Neural progenitor cell (in vitro differentiated cells): ENCODE results near the gene SREBF1. TPM values are rescaled to one million over a fixed set of nuclear protein-coding genes. Genes with fewer than 3 reads are reported as not detected.

Source experiments
- DNase-seq: peaks from one replicate; pipeline ENCODE4 v3.0.0-alpha.2; 2016; ENCODE audit warnings: low spot score
- H2AFZ ChIP-seq: fragments of 200-600 bp; sonication (generic); replicated peaks from 2 replicates; pipeline ENCODE4 v1.6.1; 2016; ENCODE audit warnings: antibody characterized with exemption
- H3F3A ChIP-seq: fragments of 200-600 bp; sonication (generic); 2 replicates; pipeline ENCODE4 v1.6.1; 2016; ENCODE audit warnings: antibody characterized with exemption, low read depth
- H3K27ac ChIP-seq: fragments of 200-600 bp; sonication (generic); 2 replicates; pipeline ENCODE4 v1.5.1; 2016; ENCODE audit warnings: mild to moderate bottlenecking
- H3K27me3 ChIP-seq: fragments of 200-600 bp; sonication (generic); 2 replicates; pipeline ENCODE4 v1.6.1; 2016; ENCODE audit warnings: mild to moderate bottlenecking, moderate library complexity
- H3K36me3 ChIP-seq: fragments of 200-600 bp; sonication (generic); 2 replicates; pipeline ENCODE4 v1.5.1; 2016
- H3K4me1 ChIP-seq: fragments of 200-600 bp; sonication (generic); 2 replicates; pipeline ENCODE4 v1.6.1; 2016; ENCODE audit warnings: mixed run types
- H3K4me2 ChIP-seq: fragments of 200-600 bp; sonication (generic); 2 replicates; pipeline ENCODE4 v1.6.1; 2016
- H3K4me3 ChIP-seq: fragments of 200-600 bp; sonication (generic); 2 replicates; pipeline ENCODE4 v1.5.1; 2016
- H3K79me2 ChIP-seq: fragments of 200-600 bp; sonication (generic); 2 replicates; pipeline ENCODE4 v1.6.1; 2016; ENCODE audit warnings: low read depth
- H3K9ac ChIP-seq: fragments of 200-600 bp; sonication (generic); 2 replicates; pipeline ENCODE4 v1.6.1; 2016
- H3K9me3 ChIP-seq: fragments of 200-600 bp; sonication (generic); 2 replicates; pipeline ENCODE4 v1.5.1; 2016; ENCODE audit warnings: low read depth
- H4K20me1 ChIP-seq: fragments of 200-600 bp; sonication (generic); 2 replicates; pipeline ENCODE4 v1.6.1; 2016; ENCODE audit warnings: low read depth
- H3K27ac Mint-ChIP-seq: 3 replicates; pipeline ENCODE4 v1.8.0; 2021; ENCODE audit warnings: mixed read lengths
- H3K27me3 Mint-ChIP-seq: 2 replicates; pipeline ENCODE4 v1.8.0; 2022; ENCODE audit warnings: low read depth, mild to moderate bottlenecking, inconsistent platforms, moderate library complexity, mixed read lengths; ENCODE audit not compliant: insufficient read depth
- H3K36me3 Mint-ChIP-seq: 3 replicates; pipeline ENCODE4 v1.8.0; 2021; ENCODE audit warnings: mixed read lengths
- H3K4me1 Mint-ChIP-seq: 3 replicates; pipeline ENCODE4 v1.8.0; 2021; ENCODE audit warnings: mixed read lengths
- H3K4me3 Mint-ChIP-seq: 3 replicates; pipeline ENCODE4 v1.8.0; 2021; ENCODE audit warnings: mild to moderate bottlenecking, moderate library complexity, mixed read lengths
- H3K9me3 Mint-ChIP-seq: 3 replicates; pipeline ENCODE4 v1.8.0; 2020; ENCODE audit warnings: mixed read lengths
- EZH2 ChIP-seq: fragments of 200-600 bp; sonication (generic); IDR thresholded peaks from 2 replicates; pipeline ENCODE4 v1.6.1; 2017; ENCODE audit warnings: antibody characterized with exemption, mild to moderate bottlenecking, moderate library complexity
- EZH2phosphoT487 ChIP-seq: fragments of 200-600 bp; sonication (generic); IDR thresholded peaks from 2 replicates; pipeline ENCODE4 v1.6.1; 2017; ENCODE audit warnings: antibody characterized with exemption
- total RNA-seq: library from RNA; depleted of rRNA; stranded (reverse); fragments of >200 nt; gene quantifications from 2 replicates; pipeline ENCODE4 v1.2.3, GENCODE V29; 2015; ENCODE audit warnings: low replicate concordance
- TF ChIP-seq, protein P1 (sequence below): fragments of 200-600 bp; sonication (generic); IDR thresholded peaks from 2 replicates; pipeline ENCODE4 v1.5.1; 2017; ENCODE audit warnings: antibody characterized with exemption, mild to moderate bottlenecking

The SREBF1 gene
- total RNA-seq, 1 donor from 2014 or later, result 12.7 TPM

DNA sequence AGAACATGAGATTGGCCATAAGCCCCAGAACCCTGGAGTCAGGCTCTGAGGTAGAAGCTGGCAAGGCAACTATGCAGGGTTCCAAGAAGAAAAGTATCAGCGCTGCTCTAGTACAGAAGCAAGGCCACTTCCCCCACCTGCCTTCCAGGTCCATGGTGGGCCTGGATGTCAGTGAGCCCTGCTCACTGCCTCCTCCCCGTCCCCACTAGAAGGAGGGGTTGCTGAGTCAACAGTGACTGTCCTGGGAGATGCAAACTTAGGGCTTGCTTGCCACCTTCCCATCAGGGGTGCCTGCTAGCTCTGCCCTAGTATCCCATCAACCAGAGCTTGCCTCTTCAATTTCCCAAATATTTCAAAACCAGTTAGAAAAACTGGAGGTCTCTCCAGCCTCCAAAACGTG, 29.6 kb upstream of the SREBF1 start:
- H3K27ac ChIP-seq, result no peak overlapping the region
- H3K36me3 ChIP-seq, result no peaks in the 10 kb centered on the region
- DNase-seq, result no peak
- peaks cover 20% of the 10 kb centered on the region for H3K4me1 ChIP-seq
- no peak overlapping the region for H3K9ac ChIP-seq
- H3K4me2 ChIP-seq, result no peak overlapping the region
- Mint-ChIP-seq H3K4me3 (peak overlapping the region; percentile 38), H3K27ac (no peak overlapping the region), H3K9me3 (no peaks in the 10 kb centered on the region), H3K36me3 (peaks cover 5% of the 10 kb centered on the region), H3K27me3 (peaks cover 8% of the 10 kb centered on the region), H3K4me1 (peaks cover 55% of the 10 kb centered on the region)
- peaks cover 24% of the 10 kb centered on the region for H3F3A ChIP-seq
- no peaks in the 10 kb centered on the region for H3K79me2 ChIP-seq
- H3K4me3 ChIP-seq, result no peak overlapping the region
- H2AFZ ChIP-seq, result no peak overlapping the region
- TF ChIP-seq EZH2, result no peak
- TF ChIP-seq EZH2phosphoT487, result no peak
- TF ChIP-seq, protein P1, sequence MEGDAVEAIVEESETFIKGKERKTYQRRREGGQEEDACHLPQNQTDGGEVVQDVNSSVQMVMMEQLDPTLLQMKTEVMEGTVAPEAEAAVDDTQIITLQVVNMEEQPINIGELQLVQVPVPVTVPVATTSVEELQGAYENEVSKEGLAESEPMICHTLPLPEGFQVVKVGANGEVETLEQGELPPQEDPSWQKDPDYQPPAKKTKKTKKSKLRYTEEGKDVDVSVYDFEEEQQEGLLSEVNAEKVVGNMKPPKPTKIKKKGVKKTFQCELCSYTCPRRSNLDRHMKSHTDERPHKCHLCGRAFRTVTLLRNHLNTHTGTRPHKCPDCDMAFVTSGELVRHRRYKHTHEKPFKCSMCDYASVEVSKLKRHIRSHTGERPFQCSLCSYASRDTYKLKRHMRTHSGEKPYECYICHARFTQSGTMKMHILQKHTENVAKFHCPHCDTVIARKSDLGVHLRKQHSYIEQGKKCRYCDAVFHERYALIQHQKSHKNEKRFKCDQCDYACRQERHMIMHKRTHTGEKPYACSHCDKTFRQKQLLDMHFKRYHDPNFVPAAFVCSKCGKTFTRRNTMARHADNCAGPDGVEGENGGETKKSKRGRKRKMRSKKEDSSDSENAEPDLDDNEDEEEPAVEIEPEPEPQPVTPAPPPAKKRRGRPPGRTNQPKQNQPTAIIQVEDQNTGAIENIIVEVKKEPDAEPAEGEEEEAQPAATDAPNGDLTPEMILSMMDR, result no peak
- H3K27me3 ChIP-seq, result peaks cover 56% of the 10 kb centered on the region
- peaks cover 10% of the 10 kb centered on the region for H4K20me1 ChIP-seq
- H3K9me3 ChIP-seq, result no peaks in the 10 kb centered on the region

DNA sequence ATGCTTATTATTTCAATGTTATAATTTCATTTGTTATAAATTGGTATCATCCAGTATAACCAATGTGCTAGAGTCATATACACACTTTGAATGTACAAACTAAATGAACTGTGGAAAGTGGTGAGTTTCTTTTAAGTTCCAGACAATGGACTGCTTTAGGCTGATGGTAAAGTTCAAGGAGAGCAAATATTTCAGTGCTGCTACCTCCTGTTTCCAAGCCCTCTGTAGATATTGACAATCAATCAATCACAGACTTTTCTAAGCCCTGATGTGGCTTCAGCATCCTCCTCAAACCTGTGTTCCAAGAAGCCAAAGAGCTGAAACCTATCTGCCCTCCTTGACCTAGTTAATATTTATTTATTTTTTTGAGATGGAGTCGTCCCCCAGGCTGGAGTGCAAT, 28.2 kb upstream of the SREBF1 start:
- H3K9me3 ChIP-seq, result no peaks in the 10 kb centered on the region
- Mint-ChIP-seq H3K27me3 (peaks cover 10% of the 10 kb centered on the region), H3K36me3 (peaks cover 5% of the 10 kb centered on the region), H3K9me3 (no peaks in the 10 kb centered on the region), H3K27ac (no peak overlapping the region), H3K4me3 (no peak overlapping the region), H3K4me1 (peaks cover 53% of the 10 kb centered on the region)
- H3K4me3 ChIP-seq, result no peak overlapping the region
- H3K27ac ChIP-seq, result no peak overlapping the region
- TF ChIP-seq EZH2phosphoT487 (no peak), EZH2 (no peak)
- TF ChIP-seq, protein P1, result no peak
- H3K4me1 ChIP-seq, result peaks cover 20% of the 10 kb centered on the region
- no peak overlapping the region for H2AFZ ChIP-seq
- no peaks in the 10 kb centered on the region for H3K79me2 ChIP-seq
- no peak overlapping the region for H3K9ac ChIP-seq
- H3F3A ChIP-seq, result peaks cover 23% of the 10 kb centered on the region
- no peaks in the 10 kb centered on the region for H3K36me3 ChIP-seq
- no peak overlapping the region for H3K4me2 ChIP-seq
- H3K27me3 ChIP-seq, result peaks cover 42% of the 10 kb centered on the region
- DNase-seq, result no peak
- peaks cover 10% of the 10 kb centered on the region for H4K20me1 ChIP-seq

DNA sequence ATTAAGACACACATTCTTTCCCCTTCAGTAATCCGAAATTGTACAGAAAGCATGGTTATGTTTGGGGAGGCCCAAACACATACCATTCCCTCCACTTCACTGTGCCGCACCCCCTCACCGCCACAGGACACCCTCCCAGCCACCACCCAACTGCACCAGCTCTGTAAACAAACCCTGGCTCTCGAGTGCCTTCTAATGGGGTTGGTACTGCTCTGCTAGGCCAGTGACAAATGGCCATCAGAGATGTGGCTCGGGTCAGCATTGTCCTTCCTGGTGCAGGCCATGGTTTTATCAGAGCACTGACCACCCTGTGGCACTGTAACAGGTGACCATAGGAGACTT, 24.0 kb upstream of the SREBF1 start:
- no peaks in the 10 kb centered on the region for H3K36me3 ChIP-seq
- no peak overlapping the region for H3K27ac ChIP-seq
- no peak for DNase-seq

More for the DNA sequence above, 24.0 kb upstream of the SREBF1 start:
- peaks cover 4% of the 10 kb centered on the region for H3F3A ChIP-seq
- no peak overlapping the region for H3K9ac ChIP-seq
- TF ChIP-seq, protein P1, result no peak
- no peak for TF ChIP-seq EZH2phosphoT487
- no peak for TF ChIP-seq EZH2
- peak overlapping the region; percentile 51 for H3K27ac Mint-ChIP-seq
- H3K4me1 ChIP-seq, result peaks cover 2% of the 10 kb centered on the region
- no peaks in the 10 kb centered on the region for H3K9me3 ChIP-seq
- H3K4me1 Mint-ChIP-seq, result peaks cover 40% of the 10 kb centered on the region
- no peaks in the 10 kb centered on the region for H3K9me3 Mint-ChIP-seq
- no peaks in the 10 kb centered on the region for H3K79me2 ChIP-seq
- no peak overlapping the region for H3K4me2 ChIP-seq
- H3K27me3 ChIP-seq, result peaks cover under 1% of the 10 kb centered on the region
- no peaks in the 10 kb centered on the region for H3K36me3 Mint-ChIP-seq
- peaks cover 17% of the 10 kb centered on the region for H3K27me3 Mint-ChIP-seq
- no peak overlapping the region for H3K4me3 ChIP-seq
- no peak overlapping the region for H2AFZ ChIP-seq
- H4K20me1 ChIP-seq, result no peaks in the 10 kb centered on the region
- no peak overlapping the region for H3K4me3 Mint-ChIP-seq
